ENCODE data around the gene CIT. TPM values are rescaled to one million over a fixed set of nuclear protein-coding genes. Genes with fewer than 3 reads are reported as not detected.

The CIT gene
- total RNA-seq, 1 donor from 2014 or later, result 18.0 TPM

DNA sequence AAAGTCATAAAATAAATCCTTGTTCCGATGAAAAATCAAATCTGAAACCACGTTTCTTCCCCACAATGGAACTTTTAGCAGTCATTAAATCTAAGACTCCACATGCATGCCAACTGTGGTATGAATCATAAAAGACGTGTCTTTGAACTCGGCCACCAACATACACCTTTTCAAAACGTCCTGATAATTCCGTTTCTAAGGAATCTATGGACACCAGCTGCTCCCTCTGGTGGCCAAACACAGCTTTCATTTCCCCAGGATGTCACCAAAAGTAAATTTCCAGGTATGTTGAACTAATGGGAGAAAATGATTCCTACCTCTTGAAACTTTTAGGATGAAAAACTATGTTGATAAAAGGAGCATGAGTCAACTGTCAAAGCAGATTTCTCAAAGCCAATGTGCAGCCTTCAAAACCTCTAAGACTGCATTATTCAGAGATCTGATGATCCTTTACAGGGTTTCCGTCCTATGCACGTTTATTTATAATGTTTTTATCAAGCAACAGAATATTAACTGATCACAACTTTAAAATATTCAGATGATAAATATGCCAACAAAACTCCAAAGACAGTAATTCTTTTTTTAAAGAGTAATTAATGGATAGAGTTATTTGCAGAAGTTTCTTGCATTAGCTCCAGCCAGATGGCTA, 96.2 kb downstream of the CIT start:
- ATAC-seq, result peak; percentile 66 to 78
- no peak overlapping the region for H3K4me3 ChIP-seq

DNA sequence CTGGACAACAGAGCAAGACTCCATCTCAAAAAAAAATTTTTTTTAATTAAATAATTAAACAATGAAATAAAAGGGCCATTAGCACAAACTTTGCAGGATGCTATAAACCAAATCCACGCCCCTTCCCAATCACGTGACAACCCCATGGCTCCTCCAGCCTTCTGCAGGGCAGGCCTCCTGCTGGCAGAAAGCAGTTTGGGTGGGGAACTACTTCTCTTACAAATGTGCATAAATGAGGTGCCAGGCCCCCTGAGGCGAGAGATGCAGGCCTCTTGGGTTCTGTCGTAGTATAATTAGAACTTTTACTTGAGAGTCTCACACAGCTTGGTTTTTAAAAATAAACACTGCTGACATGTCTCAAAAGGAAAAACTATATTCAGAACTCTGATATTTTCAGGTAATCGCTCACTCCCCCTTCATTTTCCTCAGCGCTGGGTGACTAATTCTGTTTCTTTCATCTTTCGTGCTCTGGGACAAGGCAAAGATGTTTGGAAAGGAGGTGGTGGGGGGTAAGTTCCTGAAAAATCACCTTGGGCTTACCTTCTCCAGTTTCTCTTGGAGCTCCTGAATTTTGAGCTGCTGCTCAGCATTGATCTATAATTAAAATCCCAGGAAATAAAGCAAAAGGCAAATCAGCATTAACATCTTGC, 101.7 kb downstream of the CIT start:
- no peaks in the 10 kb centered on the region for H3K9me3 ChIP-seq
- H3K4me1 ChIP-seq, result no peaks in the 10 kb centered on the region
- no peak for DNase-seq
- no peak overlapping the region for H3K27ac ChIP-seq
- no peaks in the 10 kb centered on the region for H3K36me3 ChIP-seq
- no peak overlapping the region for H3K4me3 ChIP-seq
- H3K27me3 ChIP-seq (ENCODE audit: low read depth), result no peaks in the 10 kb centered on the region
- ATAC-seq, result no peak
- TF ChIP-seq, protein P1, sequence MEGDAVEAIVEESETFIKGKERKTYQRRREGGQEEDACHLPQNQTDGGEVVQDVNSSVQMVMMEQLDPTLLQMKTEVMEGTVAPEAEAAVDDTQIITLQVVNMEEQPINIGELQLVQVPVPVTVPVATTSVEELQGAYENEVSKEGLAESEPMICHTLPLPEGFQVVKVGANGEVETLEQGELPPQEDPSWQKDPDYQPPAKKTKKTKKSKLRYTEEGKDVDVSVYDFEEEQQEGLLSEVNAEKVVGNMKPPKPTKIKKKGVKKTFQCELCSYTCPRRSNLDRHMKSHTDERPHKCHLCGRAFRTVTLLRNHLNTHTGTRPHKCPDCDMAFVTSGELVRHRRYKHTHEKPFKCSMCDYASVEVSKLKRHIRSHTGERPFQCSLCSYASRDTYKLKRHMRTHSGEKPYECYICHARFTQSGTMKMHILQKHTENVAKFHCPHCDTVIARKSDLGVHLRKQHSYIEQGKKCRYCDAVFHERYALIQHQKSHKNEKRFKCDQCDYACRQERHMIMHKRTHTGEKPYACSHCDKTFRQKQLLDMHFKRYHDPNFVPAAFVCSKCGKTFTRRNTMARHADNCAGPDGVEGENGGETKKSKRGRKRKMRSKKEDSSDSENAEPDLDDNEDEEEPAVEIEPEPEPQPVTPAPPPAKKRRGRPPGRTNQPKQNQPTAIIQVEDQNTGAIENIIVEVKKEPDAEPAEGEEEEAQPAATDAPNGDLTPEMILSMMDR (IDR thresholded peaks at IDR 0.05), result no peak
- intact Hi-C loops (cut with DNase I), result no loop called here

More for the DNA sequence above, 96.2 kb downstream of the CIT start:
- Histone ChIP-seq H3K36me3 (no peaks in the 10 kb centered on the region), H3K27me3 (ENCODE audit: low read depth) (no peaks in the 10 kb centered on the region), H3K27ac (no peak overlapping the region), H3K9me3 (no peaks in the 10 kb centered on the region), H3K4me1 (no peaks in the 10 kb centered on the region)
- intact Hi-C loops (cut with DNase I), result no loop called here
- TF ChIP-seq, protein P1 (IDR thresholded peaks at IDR 0.05), result peak; percentile 77
- no peak for DNase-seq

DNA sequence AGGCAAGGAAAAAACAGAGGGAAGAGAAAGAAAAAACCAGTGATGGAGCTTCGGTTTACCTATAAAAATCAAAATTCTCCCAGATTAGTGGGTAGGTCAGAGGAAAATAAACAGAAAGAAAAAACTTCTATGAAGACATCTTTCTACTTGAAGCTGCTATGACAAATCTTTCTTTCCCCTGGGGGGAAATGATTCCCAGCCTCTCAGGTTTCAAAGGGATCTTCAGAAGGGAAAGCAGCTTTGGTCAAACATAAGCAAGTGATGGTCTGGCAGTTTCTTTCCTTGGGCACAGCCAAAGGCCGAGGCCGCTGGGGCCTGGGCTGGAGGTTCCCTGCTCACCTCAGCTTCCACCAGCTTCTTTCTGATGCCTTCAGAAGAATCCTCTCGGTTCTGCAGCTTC, 104.7 kb downstream of the CIT start:
- Histone ChIP-seq H3K4me3 (no peak overlapping the region), H3K27ac (no peak overlapping the region), H3K9me3 (no peaks in the 10 kb centered on the region), H3K27me3 (ENCODE audit: low read depth) (no peaks in the 10 kb centered on the region), H3K36me3 (no peaks in the 10 kb centered on the region), H3K4me1 (no peaks in the 10 kb centered on the region)
- TF ChIP-seq, protein P1 (IDR thresholded peaks at IDR 0.05), result no peak
- DNase-seq (no peak), ATAC-seq (no peak)
- intact Hi-C loops (cut with DNase I), result no loop called here

DNA sequence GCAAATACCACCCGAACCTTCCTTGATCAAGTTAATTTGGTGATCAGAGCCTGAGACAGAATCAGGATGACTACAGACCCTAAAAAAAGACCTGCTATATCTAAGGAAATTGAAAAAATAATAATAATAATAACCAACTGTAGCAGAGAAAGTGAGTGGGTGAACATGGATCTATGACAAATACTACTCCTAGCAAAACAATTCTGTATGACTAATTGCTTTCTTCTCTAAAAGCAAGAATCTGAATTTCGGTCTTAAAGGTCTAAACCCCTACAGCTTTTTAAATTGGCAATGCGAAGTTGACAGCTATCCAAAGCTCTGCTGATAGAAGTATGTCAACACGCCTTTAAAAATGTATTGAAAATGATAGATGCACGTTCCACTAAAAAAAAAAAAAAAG, 107.0 kb downstream of the CIT start:
- TF ChIP-seq, protein P1 (IDR thresholded peaks at IDR 0.05), result no peak
- Histone ChIP-seq H3K27me3 (ENCODE audit: low read depth) (no peaks in the 10 kb centered on the region), H3K27ac (no peak overlapping the region), H3K4me3 (no peak overlapping the region), H3K36me3 (no peaks in the 10 kb centered on the region), H3K9me3 (no peaks in the 10 kb centered on the region), H3K4me1 (no peaks in the 10 kb centered on the region)
- no peak for ATAC-seq
- intact Hi-C loops (cut with DNase I), result no loop called here
- no peak for DNase-seq

DNA sequence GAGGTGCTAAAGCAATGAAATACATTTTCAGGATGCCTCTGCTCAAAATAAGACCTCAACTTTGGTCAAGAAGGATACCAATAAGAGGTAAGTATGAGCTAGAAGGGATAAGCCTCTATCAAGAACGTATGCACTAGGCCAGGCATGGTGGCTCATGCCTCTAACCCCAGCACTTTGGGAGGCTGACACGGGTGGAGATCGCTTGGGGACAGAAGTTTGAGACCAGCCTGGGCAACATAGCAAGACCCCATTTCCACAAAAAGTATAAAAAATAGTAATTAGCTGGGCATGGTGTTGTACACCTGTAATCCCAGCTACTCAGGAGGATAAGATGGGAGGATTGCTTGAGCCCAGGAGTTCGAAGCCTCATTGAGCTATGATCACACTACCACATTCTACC, 114.5 kb downstream of the CIT start:
- Histone ChIP-seq H3K4me1 (peaks cover 4% of the 10 kb centered on the region), H3K4me3 (no peak overlapping the region), H3K9me3 (no peaks in the 10 kb centered on the region), H3K36me3 (no peaks in the 10 kb centered on the region), H3K27me3 (ENCODE audit: low read depth) (no peaks in the 10 kb centered on the region), H3K27ac (no peak overlapping the region)
- no peak for ATAC-seq
- no peak for DNase-seq
- TF ChIP-seq, protein P1 (IDR thresholded peaks at IDR 0.05), result no peak
- intact Hi-C loops (cut with DNase I), result no loop called here

Data from lower lobe of right lung (tissue), 2 donors.